Measurements from ENCODE around the gene RP2.

Gene RP2

DNA sequence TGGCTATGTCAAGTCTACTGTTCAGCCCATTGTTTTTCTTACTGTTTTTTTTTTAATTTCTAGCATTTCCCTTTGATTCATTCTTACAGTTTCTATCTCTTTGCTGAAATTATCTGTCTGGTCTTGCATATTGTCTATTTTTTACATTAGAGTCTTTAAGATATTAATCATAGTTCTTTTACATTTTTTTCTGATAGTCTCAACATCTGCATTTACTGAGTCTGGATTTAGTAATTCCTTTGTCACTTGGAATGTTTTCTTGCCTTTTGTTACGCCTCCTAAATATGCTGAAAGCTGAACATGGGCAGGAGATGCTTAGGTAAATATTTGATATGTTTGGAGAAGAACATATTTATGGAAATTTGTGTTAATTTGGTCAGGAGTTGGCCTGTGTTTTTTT is 85.8 kb downstream of the RP2 start:
- no peak for DNase-seq

DNA sequence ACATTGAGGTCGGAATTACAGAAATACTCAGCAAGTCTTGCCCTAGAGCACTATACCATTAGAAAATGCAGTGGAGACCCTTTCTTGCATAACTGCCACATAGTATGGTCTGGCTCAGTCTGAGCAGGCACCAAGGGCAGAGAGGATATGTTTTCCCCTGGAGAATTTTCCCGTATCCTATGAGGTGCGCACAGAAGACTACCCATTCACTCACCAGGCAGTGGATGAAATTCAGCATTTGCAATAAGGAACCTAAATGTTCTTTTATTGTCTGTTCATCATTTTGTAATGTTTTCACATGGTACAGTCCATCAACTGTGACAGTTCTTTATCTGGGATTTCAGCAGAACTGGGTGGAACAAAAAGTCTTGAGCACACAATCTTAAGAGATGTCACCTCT is 90.9 kb downstream of the RP2 start:
- DNase-seq, result no peak

DNA sequence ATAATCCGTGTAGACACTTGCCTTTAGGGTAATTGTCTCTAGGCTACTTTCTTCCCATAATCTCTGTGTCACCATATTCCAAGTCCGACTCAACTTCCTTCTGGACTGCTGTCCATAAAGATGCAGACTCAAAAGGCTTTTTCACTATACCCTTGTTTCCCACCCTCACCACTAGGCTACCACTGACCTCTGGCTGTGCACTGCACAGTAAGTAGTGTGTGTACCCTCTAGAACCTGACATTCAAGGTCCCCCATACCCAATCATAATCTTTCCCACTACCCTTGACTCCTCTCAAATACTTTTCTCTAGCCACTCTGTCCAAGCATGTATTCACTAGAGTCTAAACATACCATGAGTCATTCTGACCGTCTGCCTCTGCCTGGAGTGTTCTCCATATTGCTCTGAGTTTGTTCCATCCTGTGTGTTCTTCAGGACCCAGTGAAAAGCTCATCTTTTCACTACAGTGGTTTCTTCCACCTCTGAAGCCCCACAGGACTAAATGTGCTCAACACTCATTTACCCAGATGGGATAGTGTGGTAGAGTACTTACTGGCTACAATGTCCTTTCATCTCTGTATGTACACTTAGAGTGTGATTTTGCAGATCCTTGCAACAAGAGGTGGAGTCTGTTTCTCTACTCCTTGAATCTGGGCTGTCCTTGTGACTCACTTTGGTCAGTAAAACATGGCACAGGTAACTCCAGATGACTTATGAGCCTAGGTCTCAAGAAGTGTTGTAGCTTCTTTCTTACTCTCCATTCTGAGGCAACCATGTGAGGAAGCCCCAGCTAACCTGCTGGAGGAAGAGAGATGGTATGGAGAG is 92.8 kb downstream of the RP2 start:
- DNase-seq, result no peak
